HFF-Myc (cell line): ENCODE data around the gene KRT9.

ENCODE experiments used
- DNase-seq: peaks from one replicate; pipeline ENCODE4 v3.0.0-alpha.2; 2011; ENCODE audit warnings: low read depth; ENCODE audit errors: extremely low read depth
- H3K4me3 ChIP-seq: replicated peaks from 2 replicates; pipeline ENCODE4 v1.5.1; 2011; ENCODE audit warnings: low read depth, mild to moderate bottlenecking, control low read depth, low read length
- TF ChIP-seq, protein P1 (sequence below): IDR thresholded peaks from 2 replicates; pipeline ENCODE4 v1.5.1; 2012; ENCODE audit warnings: mild to moderate bottlenecking, low read depth, low read length, control low read depth; ENCODE audit errors: missing control alignments

KRT9 gene

DNA sequence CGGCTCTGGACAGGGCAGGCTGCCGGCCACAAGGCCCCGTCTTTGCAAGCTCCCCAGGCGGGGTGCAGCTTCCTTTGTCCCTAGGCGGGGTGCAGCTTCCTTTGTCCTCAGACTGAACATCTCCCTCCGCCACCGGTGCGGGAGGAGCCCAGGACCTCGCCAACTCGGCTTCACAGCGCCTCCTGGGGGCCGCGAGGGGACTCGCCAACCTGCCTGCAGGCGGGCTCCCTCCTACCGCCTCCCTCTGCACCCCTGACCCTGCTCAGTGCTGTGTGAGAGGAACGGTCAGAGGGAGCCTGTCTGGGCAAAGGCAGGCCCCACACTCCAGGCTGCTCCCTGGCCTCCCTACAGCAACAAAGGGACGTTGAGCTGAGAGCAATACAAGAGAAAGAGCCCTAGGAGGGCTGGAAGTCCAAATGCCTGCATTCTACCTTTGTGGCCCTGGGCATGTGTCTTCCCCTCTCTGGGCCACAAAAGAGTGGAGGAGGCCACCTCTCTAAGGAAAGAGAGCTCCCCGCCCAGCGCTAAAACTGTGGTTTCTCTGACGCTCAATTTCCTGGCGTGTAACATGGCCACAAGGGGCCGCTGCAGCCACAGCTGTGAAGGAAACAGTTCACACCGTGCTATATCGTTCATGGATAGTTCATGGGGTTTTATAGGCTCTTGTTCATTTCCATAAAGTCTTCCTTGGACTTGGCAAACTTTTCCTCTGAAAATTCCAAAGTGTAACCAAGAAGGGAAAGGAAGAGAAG is 22.8 kb downstream of the KRT9 start:
- DNase-seq = peak; percentile 74
- no peak overlapping the region for H3K4me3 ChIP-seq

DNA sequence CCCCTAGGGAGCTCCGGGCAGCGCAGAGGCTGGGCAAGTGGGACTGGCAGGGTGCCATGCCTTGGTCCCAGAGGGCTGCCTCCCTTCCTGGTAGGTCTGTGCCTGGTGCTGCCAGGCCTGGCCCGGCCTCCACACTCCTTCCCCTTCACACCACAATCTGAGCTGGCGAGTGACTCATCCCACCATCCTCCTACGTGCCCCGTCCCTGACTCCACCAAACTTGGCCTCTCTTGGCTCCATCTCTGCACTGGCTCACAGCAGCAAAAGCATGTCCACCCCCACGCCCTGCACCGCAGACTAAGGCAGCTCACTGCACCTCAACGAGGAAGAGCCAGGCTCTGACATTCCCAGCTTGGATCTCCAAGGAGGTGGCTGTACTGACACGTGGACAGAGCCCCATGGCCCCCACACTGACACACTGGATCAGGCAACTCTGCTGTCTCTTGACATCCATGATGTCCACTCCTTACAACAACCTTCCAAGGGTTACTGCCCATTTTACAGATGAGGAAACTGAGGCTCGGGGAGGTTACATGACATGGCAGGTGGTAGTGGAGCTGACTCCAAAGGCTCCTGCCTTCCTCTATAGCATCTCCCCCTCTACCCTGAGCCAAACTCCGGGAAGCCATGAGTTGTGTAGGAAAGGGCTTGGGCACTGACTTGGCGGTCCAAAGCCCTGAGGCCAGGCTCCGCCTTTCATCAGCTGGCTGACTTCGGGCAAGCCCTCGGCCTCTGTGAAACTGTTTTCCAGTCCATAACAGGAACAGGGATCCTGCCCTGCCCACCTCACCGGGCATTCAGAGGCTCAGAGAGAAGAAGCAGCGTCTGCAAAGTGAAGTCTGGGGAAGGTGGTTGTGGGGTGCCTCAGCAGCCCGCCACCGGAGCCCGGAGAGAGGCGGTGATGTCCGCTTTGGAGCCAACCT is 23.7 kb downstream of the KRT9 start:
- DNase-seq = peak; percentile 91
- TF ChIP-seq, protein P1, sequence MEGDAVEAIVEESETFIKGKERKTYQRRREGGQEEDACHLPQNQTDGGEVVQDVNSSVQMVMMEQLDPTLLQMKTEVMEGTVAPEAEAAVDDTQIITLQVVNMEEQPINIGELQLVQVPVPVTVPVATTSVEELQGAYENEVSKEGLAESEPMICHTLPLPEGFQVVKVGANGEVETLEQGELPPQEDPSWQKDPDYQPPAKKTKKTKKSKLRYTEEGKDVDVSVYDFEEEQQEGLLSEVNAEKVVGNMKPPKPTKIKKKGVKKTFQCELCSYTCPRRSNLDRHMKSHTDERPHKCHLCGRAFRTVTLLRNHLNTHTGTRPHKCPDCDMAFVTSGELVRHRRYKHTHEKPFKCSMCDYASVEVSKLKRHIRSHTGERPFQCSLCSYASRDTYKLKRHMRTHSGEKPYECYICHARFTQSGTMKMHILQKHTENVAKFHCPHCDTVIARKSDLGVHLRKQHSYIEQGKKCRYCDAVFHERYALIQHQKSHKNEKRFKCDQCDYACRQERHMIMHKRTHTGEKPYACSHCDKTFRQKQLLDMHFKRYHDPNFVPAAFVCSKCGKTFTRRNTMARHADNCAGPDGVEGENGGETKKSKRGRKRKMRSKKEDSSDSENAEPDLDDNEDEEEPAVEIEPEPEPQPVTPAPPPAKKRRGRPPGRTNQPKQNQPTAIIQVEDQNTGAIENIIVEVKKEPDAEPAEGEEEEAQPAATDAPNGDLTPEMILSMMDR = no peak
- H3K4me3 ChIP-seq = no peak overlapping the region

More for the DNA sequence above, 22.8 kb downstream of the KRT9 start:
- TF ChIP-seq, protein P1 = peak; percentile 89

DNA sequence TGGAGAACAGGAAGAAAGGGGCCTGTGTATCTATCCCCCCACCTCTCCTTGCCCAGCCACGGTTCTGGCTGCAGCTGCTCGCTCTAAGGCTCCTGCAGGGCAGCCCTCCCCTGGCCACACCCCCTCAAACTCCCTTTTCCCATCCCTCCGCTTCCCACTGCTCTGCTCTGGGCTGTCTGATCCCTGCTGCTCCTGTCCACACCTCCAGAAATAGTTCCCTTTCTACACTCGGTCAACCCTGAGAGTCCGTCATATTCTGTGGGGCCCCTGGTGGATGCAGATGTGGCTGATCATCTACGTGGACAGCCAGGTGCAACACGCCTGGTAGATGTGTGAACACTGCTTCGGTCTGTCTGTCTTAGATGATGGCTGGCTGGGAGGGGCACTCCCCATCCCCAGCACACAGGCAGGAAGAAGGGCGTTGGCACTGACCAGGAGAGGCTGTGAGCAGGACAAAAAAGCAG is 24.4 kb downstream of the KRT9 start:
- TF ChIP-seq, protein P1 = no peak
- no peak for DNase-seq
- no peak overlapping the region for H3K4me3 ChIP-seq

DNA sequence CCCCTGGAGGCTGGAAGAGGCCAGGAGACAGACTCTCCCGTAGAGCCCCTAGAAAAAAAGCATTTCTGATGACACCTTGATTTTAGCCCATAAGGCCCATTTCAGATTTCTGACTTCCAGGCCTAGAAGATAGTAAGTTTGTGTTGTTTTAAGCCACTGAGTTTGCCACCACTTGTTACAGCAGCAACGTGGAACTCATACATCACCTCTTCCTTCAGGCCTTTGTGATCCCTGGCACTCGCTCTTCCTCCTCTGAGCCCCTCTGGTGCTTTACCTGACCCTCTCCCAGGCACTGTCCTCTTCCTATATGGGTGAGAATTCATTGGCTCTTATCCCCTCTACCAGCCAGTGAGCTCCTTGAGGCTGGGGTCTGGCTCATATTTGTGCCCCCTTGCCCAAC is 25.0 kb downstream of the KRT9 start:
- H3K4me3 ChIP-seq = no peak overlapping the region
- no peak for DNase-seq
- TF ChIP-seq, protein P1 = no peak

DNA sequence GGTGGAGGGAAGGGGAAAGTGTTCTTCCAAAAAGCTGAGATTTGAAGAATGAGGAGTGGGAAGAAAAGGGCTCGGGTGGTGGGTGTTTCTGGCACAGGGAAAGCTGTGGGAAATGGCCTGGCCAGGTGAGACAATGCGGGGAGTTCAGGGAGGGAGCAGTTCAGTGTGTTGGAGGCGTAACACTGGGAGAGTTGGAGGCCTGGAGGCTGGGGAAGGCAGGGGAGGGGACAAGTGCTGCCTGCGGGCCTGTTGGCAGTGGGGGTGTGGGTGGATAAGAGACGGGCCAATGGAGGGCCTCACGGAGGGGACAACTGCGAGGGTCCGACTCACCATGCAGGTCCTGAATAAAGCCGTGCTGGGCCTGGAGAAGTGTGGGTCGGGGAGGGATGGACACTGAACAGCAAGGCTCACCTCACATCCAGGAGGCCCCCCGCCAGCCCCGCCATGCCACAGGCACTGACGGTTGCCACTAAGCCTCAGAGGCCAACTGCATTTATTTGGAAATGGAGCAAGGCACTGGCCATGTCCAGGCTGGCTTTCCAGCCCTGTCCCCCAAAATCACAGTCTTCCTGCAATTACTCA is 25.9 kb downstream of the KRT9 start:
- TF ChIP-seq, protein P1 = no peak
- H3K4me3 ChIP-seq = no peak overlapping the region
- DNase-seq = no peak

DNA sequence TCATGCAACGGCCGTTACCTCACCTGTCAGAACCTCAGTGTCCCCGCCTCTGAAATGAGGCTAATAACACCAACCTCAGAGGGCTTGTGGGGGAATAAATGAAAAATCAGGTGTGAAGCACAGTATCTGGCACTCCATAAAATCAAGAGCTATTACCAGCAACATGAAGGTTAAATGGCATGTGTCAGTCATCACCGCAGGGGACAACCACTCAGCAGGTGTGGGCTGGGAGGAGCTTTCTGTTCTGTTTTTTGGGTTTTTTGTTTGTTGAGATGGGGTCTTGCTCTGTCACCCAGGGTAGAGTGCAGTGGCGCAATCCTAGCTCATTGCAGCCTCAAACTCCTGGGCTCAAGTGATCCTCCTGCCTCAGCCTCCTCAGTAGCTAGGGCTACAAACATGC is 26.9 kb downstream of the KRT9 start:
- no peak for DNase-seq
- TF ChIP-seq, protein P1 = no peak
- H3K4me3 ChIP-seq = no peak overlapping the region
